Gastrocnemius medialis (tissue), 4 donors: ENCODE measurements around the gene KIN. TPM values are rescaled to one million over a fixed set of nuclear protein-coding genes. Genes with fewer than 3 reads are reported as not detected.
"Not testable (repeated sequence)": the region's sequence is repeated elsewhere in the genome, so short reads cannot be mapped to it uniquely, and the experiment has no call there.

Experiments used
- ATAC-seq, 2 donors: fragments of 150-250 bp; one replicate each; pipeline ENCODE4 v1.9.1; 2016
- DNase-seq, 2 donors: peaks; one replicate each; pipeline ENCODE4 v3.0.0-alpha.2; 2019
- H3K27ac ChIP-seq, 4 donors: fragments of 200-600 bp; sonication (generic); 1 replicate in 1 of 4; 2 replicates in 3 of 4; pipeline ENCODE4 v1.5.1; 2016 to 2018; ENCODE audit warnings: mild to moderate bottlenecking in 2 of 4, moderate library complexity in 1 of 4
- H3K27me3 ChIP-seq, 3 donors: fragments of 200-600 bp; sonication (generic) in 2 of 3; 1 replicate in 1 of 3; 2 replicates in 2 of 3; pipeline versions ENCODE4 v1.5.1 to v1.6.0; 2016 to 2019; ENCODE audit warnings: mild to moderate bottlenecking in 1 of 3, moderate library complexity in 1 of 3
- H3K36me3 ChIP-seq, 2 donors: fragments of 200-600 bp; sonication (generic) in 1 of 2; one replicate each; pipeline ENCODE4 v1.5.1; 2017 to 2018
- H3K4me1 ChIP-seq, 2 donors: fragments of 200-600 bp; sonication (generic) in 1 of 2; one replicate each; pipeline ENCODE4 v1.5.1; 2016 to 2017; ENCODE audit warnings: mild to moderate bottlenecking in 2 of 2
- H3K4me3 ChIP-seq, 4 donors: fragments of 200-600 bp; sonication (generic) in 3 of 4; 1 replicate in 1 of 4; 2 replicates in 3 of 4; pipeline ENCODE4 v1.5.1; 2016 to 2019; ENCODE audit warnings: mild to moderate bottlenecking in 2 of 4
- H3K9me3 ChIP-seq, 3 donors: fragments of 200-600 bp; sonication (generic) in 2 of 3; 1 replicate in 1 of 3; 2 replicates in 2 of 3; pipeline ENCODE4 v1.5.1; 2016 to 2019
- CTCF ChIP-seq, 5 experiments: fragments of 450-650 bp in 3 of 5; fragments of 200-600 bp in 2 of 5; sonication (generic) in 2 of 5; IDR thresholded peaks in 4 of 5; conservative IDR thresholded peaks in 1 of 5; 1 replicate in 4 of 5; 2 replicates in 1 of 5; pipeline ENCODE4 v1.5.1; 2016 to 2019; ENCODE audit warnings: antibody characterized with exemption in 5 of 5, mild to moderate bottlenecking in 3 of 5, moderate library complexity in 3 of 5
- POLR2A ChIP-seq, 2 donors: fragments of 450-650 bp; IDR thresholded peaks; one replicate each; pipeline ENCODE4 v1.6.1; 2017; ENCODE audit warnings: antibody characterized with exemption in 2 of 2, mild to moderate bottlenecking in 2 of 2, moderate library complexity in 2 of 2
- in situ Hi-C, 4 donors: fragments of 200-750 bp; cut with MboI; loops; one replicate each; pipeline versions ENCODE4 v1.15.0 to v1.8.0; 2017; ENCODE audit warnings: low sequenced_read_pairs in 4 of 4
- intact Hi-C: fragments of 100-400 bp; cut with DNase I; formaldehyde crosslinking; loops from one replicate; pipeline ENCODE4 v1.15.1; 2023; ENCODE audit warnings: low total_unique reads
- total RNA-seq, 4 donors: library from RNA; depleted of rRNA; stranded (reverse); fragments of >200 nt; gene quantifications; one replicate each; pipeline versions ENCODE4 v1.1.0 to v1.2.3, GENCODE V29; 2016

KIN gene
- total RNA-seq, 4 donors from 2014 or later, result 1.7 to 11.4 (median 8.7) TPM

- Histone ChIP-seq H3K36me3 (no peaks in the 10 kb centered on the region), H3K4me1 (peaks cover 19 to 31% of the 10 kb centered on the region in 2 donors), H3K27ac (peak within 1 kb of the TSS; percentile 80 to 90 (median 82)), H3K9me3 (no peaks in the 10 kb centered on the region), H3K27me3 (no peaks in the 10 kb centered on the region), H3K4me3 (peak within 1 kb of the TSS; percentile 74 to 100 (median 98))
- intact Hi-C loops (loop anchor here (1.0 kb wide), 1 partner anchor 30 kb away; the partner anchor contains the start of gene ATP5F1C), in situ Hi-C loops (no loop called here)
- ATAC-seq (peak; percentile 92), DNase-seq (peak; percentile 82 to 87)
- peak; percentile 32 to 57 for TF ChIP-seq POLR2A (IDR thresholded peaks at IDR 0.05)
- TF ChIP-seq CTCF (IDR thresholded peaks at IDR 0.05 in 4 of 5, conservative IDR thresholded peaks at IDR 0.05 in 1 of 5), result no peak
These were observed 30.7 kb upstream of the KIN start, which contains the start of gene TAF3 for GRCh38 chr10:7818295-7819120. Gene TAF3, plus strand, starts transcription at chr10:7818505. Its CDS starts 205 bp downstream, at chr10:7818710.

GRCh38 chr10:7817984-7818294, 30.1 kb upstream of the KIN start:
- H3K36me3 ChIP-seq, result no peaks in the 10 kb centered on the region
- peak overlapping the region; percentile 74 to 100 (median 98) for H3K4me3 ChIP-seq
- no peaks in the 10 kb centered on the region for H3K27me3 ChIP-seq
- in situ Hi-C loops (no loop called here), intact Hi-C loops (loop anchor here (1.0 kb wide), 1 partner anchor 30 kb away; the partner anchor contains the start of gene ATP5F1C)
- H3K9me3 ChIP-seq, result no peaks in the 10 kb centered on the region
- H3K27ac ChIP-seq, result peak overlapping the region; percentile 80 to 90 (median 82)
- DNase-seq (no peak), ATAC-seq (peak; percentile 6 to 30)
- peaks cover 19 to 31% of the 10 kb centered on the region in 2 donors for H3K4me1 ChIP-seq
- TF ChIP-seq POLR2A (IDR thresholded peaks at IDR 0.05) (no peak), CTCF (IDR thresholded peaks at IDR 0.05 in 4 of 5, conservative IDR thresholded peaks at IDR 0.05 in 1 of 5) (no peak)

GRCh38 chr10:7817576-7817975, 29.8 kb upstream of the KIN start:
- DNase-seq, result no peak

GRCh38 chr10:7813481-7813880, 25.7 kb upstream of the KIN start:
- Histone ChIP-seq H3K9me3 (no peaks in the 10 kb centered on the region), H3K4me1 (peaks cover 5 to 7% of the 10 kb centered on the region in 2 donors), H3K36me3 (peaks cover 0 to 5% of the 10 kb centered on the region in 2 donors), H3K4me3 (no peak overlapping the region), H3K27me3 (no peaks in the 10 kb centered on the region), H3K27ac (no peak overlapping the region)
- TF ChIP-seq POLR2A (IDR thresholded peaks at IDR 0.05), result no peak
- no peak for TF ChIP-seq CTCF (IDR thresholded peaks at IDR 0.05 in 4 of 5, conservative IDR thresholded peaks at IDR 0.05 in 1 of 5)
- ATAC-seq, result no peak
- in situ Hi-C loops, result no loop called here
- DNase-seq, result no peak
- intact Hi-C loops, result no loop called here

More at GRCh38 chr10:7817576-7817975, 29.8 kb upstream of the KIN start:
- Histone ChIP-seq H3K27ac (no peak overlapping the region), H3K4me3 (peak overlapping the region; percentile 74 to 100 (median 98)), H3K36me3 (no peaks in the 10 kb centered on the region), H3K27me3 (no peaks in the 10 kb centered on the region), H3K9me3 (no peaks in the 10 kb centered on the region), H3K4me1 (peaks cover 19 to 31% of the 10 kb centered on the region in 2 donors)
- intact Hi-C loops (no loop called here), in situ Hi-C loops (no loop called here)
- TF ChIP-seq POLR2A (IDR thresholded peaks at IDR 0.05), result no peak
- TF ChIP-seq CTCF (IDR thresholded peaks at IDR 0.05 in 4 of 5, conservative IDR thresholded peaks at IDR 0.05 in 1 of 5), result no peak
- no peak for ATAC-seq

- intact Hi-C loops, ATAC-seq: not testable (repeated sequence)
These were observed 23.9 kb upstream of the KIN start for GRCh38 chr10:7811743-7812142.

More at GRCh38 chr10:7811743-7812142, 23.9 kb upstream of the KIN start:
- H3K27me3 ChIP-seq, H3K27ac ChIP-seq, H3K9me3 ChIP-seq, in situ Hi-C loops, H3K4me1 ChIP-seq, DNase-seq, H3K4me3 ChIP-seq: not testable (repeated sequence)
- H3K36me3 ChIP-seq, result peaks cover 0 to 22% of the 10 kb centered on the region in 2 donors
